H1 (cell line): ENCODE data around the gene KIAA1614. TPM values are rescaled to one million over a fixed set of nuclear protein-coding genes. Genes with fewer than 3 reads are reported as not detected.

Experiments
- CTCF ChIA-PET: fragments of 300-600 bp; sonication (Branson Sonifier 250); formaldehyde crosslinking; loops from one replicate; lab custom pipeline; 2021; ENCODE audit not compliant: partially characterized antibody; lab: Charles Lee
- POLR2A ChIA-PET: fragments of 300-600 bp; sonication (Branson Sonifier 250); formaldehyde crosslinking; loops from one replicate; lab custom pipeline; 2021; ENCODE audit warnings: inconsistent platforms; ENCODE audit not compliant: partially characterized antibody; lab: Charles Lee
- DNase-seq, 2 experiments: peaks; one replicate each; pipeline versions ENCODE4 v3.0.0 to v3.0.0-alpha.2; 2010 to 2022; ENCODE audit warnings: low spot score in 2 of 2, low read depth in 1 of 2, mixed read lengths in 1 of 2
- FAIRE-seq: peaks from 2 replicates; lab custom pipeline; 2011; peaks lifted over from hg19 to GRCh38; lab: Jason Lieb, UNC
- H2AFZ ChIP-seq: 2 replicates; pipeline ENCODE4 v1.8.1; 2012; ENCODE audit warnings: low read length, inconsistent platforms
- H2AK5ac ChIP-seq: 2 replicates; pipeline ENCODE4 v1.6.1; 2013; ENCODE audit warnings: low read depth, low read length
- H2BK120ac ChIP-seq: replicated peaks from 2 replicates; pipeline ENCODE3; 2013; ENCODE audit warnings: low read depth, low read length, inconsistent platforms
- H2BK12ac ChIP-seq: 2 replicates; pipeline ENCODE4 v1.6.1; 2013; ENCODE audit warnings: low read depth, low read length
- H2BK15ac ChIP-seq: 2 replicates; pipeline ENCODE4 v1.6.1; 2013; ENCODE audit warnings: low read length
- H2BK20ac ChIP-seq: 2 replicates; pipeline ENCODE4 v1.6.1; 2013; ENCODE audit warnings: low read length
- H2BK5ac ChIP-seq: 2 replicates; pipeline ENCODE4 v1.6.1; 2013; ENCODE audit warnings: low read depth, low read length
- H3K14ac ChIP-seq: 2 replicates; pipeline ENCODE4 v1.6.1; 2013; ENCODE audit warnings: inconsistent platforms; ENCODE audit not compliant: insufficient read length
- H3K18ac ChIP-seq: 2 replicates; pipeline ENCODE4 v1.6.1; 2013; ENCODE audit warnings: low read length; ENCODE audit errors: extremely low read depth
- H3K23ac ChIP-seq: 2 replicates; pipeline ENCODE4 v1.6.1; 2013; ENCODE audit warnings: inconsistent platforms; ENCODE audit not compliant: insufficient read length
- H3K23me2 ChIP-seq: 2 replicates; pipeline ENCODE4 v1.6.1; 2013; ENCODE audit warnings: low read depth, low read length
- H3K27ac ChIP-seq: 2 replicates; pipeline ENCODE4 v1.6.1; 2011; ENCODE audit warnings: low read depth, low read length, inconsistent platforms
- H3K27me3 ChIP-seq, 4 experiments: replicated peaks in 1 of 4; 1 replicate in 1 of 4; 2 replicates in 3 of 4; pipeline versions ENCODE4 v1.6.1 to v1.8.1; 2011 to 2013; ENCODE audit warnings: low read length in 3 of 4, mild to moderate bottlenecking in 3 of 4, inconsistent platforms in 2 of 4, mixed read lengths in 2 of 4, moderate library complexity in 1 of 4; ENCODE audit not compliant: control insufficient read depth in 3 of 4, insufficient read depth in 3 of 4; ENCODE audit errors: extremely low read depth in 1 of 4
- H3K36me3 ChIP-seq, 4 experiments: 2 replicates each; pipeline versions ENCODE4 v1.6.1 to v1.8.1; 2011 to 2013; ENCODE audit warnings: mild to moderate bottlenecking in 4 of 4, low read length in 3 of 4, moderate library complexity in 2 of 4, control low read depth in 1 of 4, inconsistent platforms in 1 of 4; ENCODE audit not compliant: insufficient read depth in 4 of 4, control insufficient read depth in 2 of 4
- H3K4ac ChIP-seq: replicated peaks from 2 replicates; pipeline ENCODE3; 2013; ENCODE audit warnings: low read length, low read depth, mixed read lengths, inconsistent platforms; ENCODE audit not compliant: insufficient read length
- H3K4me1 ChIP-seq, 4 experiments: replicated peaks in 1 of 4; 1 replicate in 1 of 4; 2 replicates in 3 of 4; pipeline versions ENCODE4 v1.6.1 to v1.8.1; 2011 to 2013; ENCODE audit warnings: low read length in 3 of 4, inconsistent platforms in 2 of 4, mixed read lengths in 1 of 4; ENCODE audit not compliant: insufficient read depth in 4 of 4, control insufficient read depth in 3 of 4
- H3K4me2 ChIP-seq, 2 experiments: 2 replicates each; pipeline versions ENCODE4 v1.6.1 to v1.8.1; 2011 to 2013; ENCODE audit warnings: low read depth in 2 of 2, low read length in 2 of 2, control low read depth in 1 of 2, inconsistent platforms in 1 of 2, mild to moderate bottlenecking in 1 of 2; ENCODE audit not compliant: insufficient read depth in 1 of 2
- H3K4me3 ChIP-seq, 4 experiments: fragments of 200-600, 300-600 bp in 1 of 4; sonication (generic), shearing (Covaris generic), sonication (Bioruptor Twin) in 1 of 4; 2 replicates each; pipeline versions ENCODE4 v1.5.1 to v1.8.1; 2011 to 2016; ENCODE audit warnings: low read length in 4 of 4, low read depth in 3 of 4, control low read depth in 2 of 4, inconsistent platforms in 2 of 4, mild to moderate bottlenecking in 2 of 4, mixed read lengths in 1 of 4, moderate library complexity in 1 of 4; ENCODE audit not compliant: insufficient read depth in 2 of 4; ENCODE audit errors: extremely low read depth in 1 of 4
- H3K56ac ChIP-seq: replicated peaks from 2 replicates; pipeline ENCODE3; 2013; ENCODE audit warnings: low read depth, mild to moderate bottlenecking, mixed read lengths, low read length, inconsistent platforms; ENCODE audit not compliant: insufficient read length
- H3K79me1 ChIP-seq: 2 replicates; pipeline ENCODE4 v1.6.1; 2013; ENCODE audit warnings: low read depth, low read length, control low read depth
- H3K79me2 ChIP-seq, 2 experiments: 2 replicates each; pipeline versions ENCODE4 v1.6.1 to v1.8.1; 2012 to 2013; ENCODE audit warnings: low read length in 2 of 2, mild to moderate bottlenecking in 2 of 2, inconsistent platforms in 1 of 2; ENCODE audit not compliant: insufficient read depth in 2 of 2, control insufficient read depth in 1 of 2
- H3K9ac ChIP-seq, 4 experiments: replicated peaks in 1 of 4; 1 replicate in 1 of 4; 2 replicates in 3 of 4; pipeline versions ENCODE4 v1.6.1 to v1.8.1; 2011 to 2013; ENCODE audit warnings: low read depth in 3 of 4, low read length in 3 of 4, control low read depth in 2 of 4, mild to moderate bottlenecking in 2 of 4, moderate library complexity in 2 of 4, inconsistent platforms in 1 of 4; ENCODE audit errors: extremely low read depth in 1 of 4
- H3K9me3 ChIP-seq, 2 experiments: 2 replicates each; pipeline versions ENCODE4 v1.6.1 to v1.8.1; 2012 to 2013; ENCODE audit warnings: mild to moderate bottlenecking in 2 of 2, moderate library complexity in 2 of 2, control low read depth in 1 of 2, inconsistent platforms in 1 of 2, low read depth in 1 of 2, low read length in 1 of 2, mixed read lengths in 1 of 2; ENCODE audit not compliant: insufficient read depth in 2 of 2
- H4K20me1 ChIP-seq, 2 experiments: replicated peaks in 1 of 2; 2 replicates each; pipeline versions ENCODE3 to v1.8.1; 2011 to 2013; ENCODE audit warnings: inconsistent platforms in 2 of 2, low read length in 2 of 2, mild to moderate bottlenecking in 1 of 2; ENCODE audit not compliant: insufficient read depth in 2 of 2, control insufficient read depth in 1 of 2
- H4K5ac ChIP-seq: 2 replicates; pipeline ENCODE4 v1.6.1; 2013; ENCODE audit warnings: low read length, low read depth, mixed read lengths, inconsistent platforms; ENCODE audit not compliant: insufficient read length
- H4K8ac ChIP-seq: 2 replicates; pipeline ENCODE4 v1.8.0; 2013; ENCODE audit warnings: mild to moderate bottlenecking, moderate library complexity, low read length, inconsistent platforms; ENCODE audit not compliant: insufficient read depth; ENCODE audit errors: extremely low read depth
- H4K91ac ChIP-seq: replicated peaks from 2 replicates; pipeline ENCODE3; 2013; ENCODE audit warnings: low read length, mixed read lengths, inconsistent platforms; ENCODE audit not compliant: insufficient read length
- ASH2L ChIP-seq: fragments of 200-600, 300-600 bp; sonication (generic); IDR thresholded peaks from one replicate; pipeline ENCODE4 v1.7.1; 2017; ENCODE audit warnings: low read length
- CBX5 ChIP-seq: fragments of 300-800, 300-1000 bp; sonication (generic); IDR thresholded peaks from 2 replicates; pipeline ENCODE4 v1.7.1; 2016; ENCODE audit warnings: antibody characterized with exemption, low read length, low read depth
- RNF2 ChIP-seq: fragments of 200-900, 300-1000 bp; sonication (generic); IDR thresholded peaks from 2 replicates; pipeline ENCODE4 v1.7.1; 2016; ENCODE audit warnings: borderline replicate concordance, low read depth, mild to moderate bottlenecking, antibody characterized with exemption, low read length; ENCODE audit not compliant: poor library complexity, severe bottlenecking; ENCODE audit errors: missing control alignments
- RXRA ChIP-seq: IDR thresholded peaks from 2 replicates; pipeline ENCODE4 v1.6.1; 2011; ENCODE audit warnings: low read depth, mild to moderate bottlenecking, low read length, moderate library complexity; ENCODE audit not compliant: insufficient read depth
- SAP30 ChIP-seq: fragments of 300-600 bp; sonication (generic); IDR thresholded peaks from 2 replicates; pipeline ENCODE4 v1.7.1; 2012; ENCODE audit warnings: low read length, moderate library complexity, mild to moderate bottlenecking, inconsistent platforms; ENCODE audit not compliant: insufficient read depth, insufficient replicate concordance
- TAF7 ChIP-seq: optimal IDR thresholded peaks from 2 replicates; pipeline ENCODE3; 2011; ENCODE audit warnings: low read depth, mild to moderate bottlenecking, inconsistent platforms, low read length, moderate library complexity, borderline replicate concordance
- WGBS, 2 experiments: shearing (Covaris generic) in 1 of 2; methylation state at CpG; one replicate each; pipeline versions ENCODE4 v1.1.6 to v1.1.7; 2013 to 2015; ENCODE audit warnings: low lambda C conversion rate in 2 of 2, mixed read lengths in 2 of 2, inconsistent platforms in 1 of 2, low coverage in 1 of 2, missing lambda C conversion rate in 1 of 2; ENCODE audit not compliant: insufficient replicate concordance in 2 of 2, insufficient coverage in 1 of 2, insufficient read length in 1 of 2; ENCODE audit errors: extremely low coverage in 1 of 2, missing lambda C conversion rate in 1 of 2; 5-methylcytosine and 5-hydroxymethylcytosine counted together
- polyA plus RNA-seq, 7 experiments: library from polyadenylated mRNA; depleted of rRNA in 3 of 7; stranded (reverse) in 5 of 7; unstranded in 2 of 7; fragments of >200 nt in 5 of 7; fragments of 200-250 nt in 2 of 7; gene quantifications; 1 replicate in 5 of 7; 2 replicates in 1 of 7; 4 replicates in 1 of 7; pipeline versions ENCODE4 v1.2.1 to v1.2.3, GENCODE V29; 2011 to 2013; ENCODE audit warnings: missing spikeins in 2 of 7, mixed read lengths in 2 of 7
- total RNA-seq: library from RNA; stranded (reverse); fragmentation: NEBNext Ultra II Directional; extraction: Animal tissue kit (Norgen Biotek cat#: 25700); gene quantifications from 2 replicates; pipeline ENCODE4 v1.2.1, GENCODE V29; 2021

Gene KIAA1614
- total and polyA plus RNA-seq, 2 of the 8 experiments (the other 6 are each of a cell fraction or from before 2014, with no cell fraction given) = 1.3 to 3.1 TPM

- Histone ChIP-seq H2BK20ac (no peak overlapping the region), H3K4ac (no peak overlapping the region)
- TF ChIP-seq SAP30 (no peak), RXRA (no peak), RNF2 (no peak), CBX5 (no peak), TAF7 (no peak), ASH2L (no peak)
- TF ChIP-seq, all 59 proteins: peak for 0
- no peak overlapping the region for H3K56ac ChIP-seq
- H3K36me3 ChIP-seq = peaks cover 0 to 20% (median 6%) of the 10 kb centered on the region in 4 experiments; a peak in 6 of 8 replicates
- H3K23me2 ChIP-seq = no peaks in the 10 kb centered on the region
- H2BK15ac ChIP-seq = no peak overlapping the region
- no peaks in the 10 kb centered on the region for H3K27me3 ChIP-seq
- H4K91ac ChIP-seq = no peak overlapping the region
- no peak overlapping the region for H4K5ac ChIP-seq
- no peak overlapping the region for H2BK120ac ChIP-seq
- peaks cover 0 to 6% of the 10 kb centered on the region in 2 experiments for H4K20me1 ChIP-seq
- CTCF ChIA-PET = interaction anchor here (1.3 to 1.9 kb wide), 2 partner anchors 9 to 173 kb away, joined by 5 read pairs; no protein-coding TSS in a partner anchor
- no peaks in the 10 kb centered on the region for H3K9me3 ChIP-seq
- no peaks in the 10 kb centered on the region for H3K4me1 ChIP-seq
- no peak overlapping the region for H2BK12ac ChIP-seq
- H3K18ac ChIP-seq = no peak overlapping the region
- H3K27ac ChIP-seq = no peak overlapping the region
- no peak overlapping the region for H2BK5ac ChIP-seq
- no peak overlapping the region for H2AK5ac ChIP-seq
- H3K4me2 ChIP-seq = no peak overlapping the region
- FAIRE-seq (no peak), DNase-seq (no peak)
- H2AFZ ChIP-seq = no peak overlapping the region
- H3K9ac ChIP-seq = no peak overlapping the region
- 38% methylated on average over 1 of the region's 1 CpG; no CpG with 5 or more reads in 1 of the 2 experiments for WGBS, 2 experiments
- H3K4me3 ChIP-seq = no peak overlapping the region
- peaks cover 5% of the 10 kb centered on the region; the same call in 1 of the 2 replicates for H3K79me1 ChIP-seq
- H3K14ac ChIP-seq = no peak overlapping the region
- POLR2A ChIA-PET = interaction anchor here (0.7 kb wide), 1 partner anchor 47 kb away, joined by 3 read pairs; no protein-coding TSS in a partner anchor
- no peak overlapping the region for H4K8ac ChIP-seq
- H3K23ac ChIP-seq = no peak overlapping the region
- no peaks in the 10 kb centered on the region for H3K79me2 ChIP-seq
Measured at GRCh38 chr1:180967558-180967957, 54.9 kb downstream of the KIAA1614 start.
